GM23338 (cell line): Measurements from ENCODE around the gene ANKRD31. TPM values are rescaled to one million over a fixed set of nuclear protein-coding genes. Genes with fewer than 3 reads are reported as not detected.

ENCODE experiments used
- ATAC-seq: fragments of 200-7000 bp; cut with Tn5 transposase; 3 replicates; pipeline ENCODE4 v1.9.1; 2020
- DNase-seq: peaks from one replicate; pipeline ENCODE4 v3.0.0-alpha.2; 2015; ENCODE audit warnings: low spot score
- H2AFZ ChIP-seq: fragments of 200-600 bp; sonication (generic); 2 replicates; pipeline ENCODE4 v1.8.0; 2016; ENCODE audit warnings: antibody characterized with exemption, mild to moderate bottlenecking, moderate library complexity
- H3F3A ChIP-seq: fragments of 200-600 bp; sonication (generic); replicated peaks from 2 replicates; pipeline ENCODE4 v1.8.0; 2017; ENCODE audit warnings: antibody characterized with exemption, mixed run types, low read depth
- H3K27ac ChIP-seq: fragments of 200-600 bp; sonication (generic); 2 replicates; pipeline ENCODE4 v1.6.1; 2016; ENCODE audit warnings: low read depth
- H3K27me3 ChIP-seq: fragments of 200-600 bp; sonication (generic); 2 replicates; pipeline ENCODE4 v1.8.0; 2016; ENCODE audit warnings: mild to moderate bottlenecking, mixed run types, moderate library complexity; ENCODE audit not compliant: insufficient read depth
- H3K36me3 ChIP-seq: fragments of 200-600 bp; sonication (generic); 2 replicates; pipeline ENCODE4 v1.8.0; 2016; ENCODE audit warnings: mild to moderate bottlenecking; ENCODE audit not compliant: insufficient read depth
- H3K4me1 ChIP-seq: fragments of 200-600 bp; sonication (generic); 2 replicates; pipeline ENCODE4 v1.8.0; 2016; ENCODE audit warnings: mild to moderate bottlenecking, moderate library complexity; ENCODE audit not compliant: insufficient read depth
- H3K4me2 ChIP-seq: fragments of 200-600 bp; sonication (generic); 2 replicates; pipeline ENCODE4 v1.7.1; 2017; ENCODE audit warnings: mixed run types
- H3K4me3 ChIP-seq: fragments of 200-600 bp; sonication (generic); 2 replicates; pipeline ENCODE4 v1.6.1; 2016; ENCODE audit warnings: mixed run types
- H3K79me2 ChIP-seq: fragments of 200-600 bp; sonication (generic); replicated peaks from 2 replicates; pipeline ENCODE4 v1.8.0; 2017; ENCODE audit warnings: mild to moderate bottlenecking; ENCODE audit not compliant: insufficient read depth
- H3K9me2 ChIP-seq: fragments of 200-600 bp; sonication (generic); 2 replicates; pipeline ENCODE4 v1.8.0; 2017; ENCODE audit not compliant: insufficient read depth
- H4K20me1 ChIP-seq: fragments of 200-600 bp; sonication (generic); replicated peaks from 2 replicates; pipeline ENCODE4 v1.8.0; 2017; ENCODE audit warnings: mild to moderate bottlenecking; ENCODE audit not compliant: insufficient read depth
- H3K27ac Mint-ChIP-seq: 2 replicates; pipeline ENCODE4 v1.8.0; 2020; ENCODE audit warnings: inconsistent platforms, mild to moderate bottlenecking, moderate library complexity, mixed read lengths
- H3K27me3 Mint-ChIP-seq: 3 replicates; pipeline ENCODE4 v1.8.0; 2022; ENCODE audit warnings: low read depth, mild to moderate bottlenecking, moderate library complexity, mixed read lengths, inconsistent platforms; ENCODE audit not compliant: insufficient read depth, poor library complexity
- H3K36me3 Mint-ChIP-seq: 3 replicates; pipeline ENCODE4 v1.8.0; 2021; ENCODE audit warnings: low read depth, mild to moderate bottlenecking, inconsistent platforms, moderate library complexity, mixed read lengths
- H3K4me1 Mint-ChIP-seq: 3 replicates; pipeline ENCODE4 v1.8.0; 2020; ENCODE audit warnings: mild to moderate bottlenecking, inconsistent platforms, mixed read lengths
- H3K4me3 Mint-ChIP-seq: 3 replicates; pipeline ENCODE4 v1.8.0; 2021; ENCODE audit warnings: moderate library complexity, mild to moderate bottlenecking, inconsistent platforms, mixed read lengths
- H3K9me3 Mint-ChIP-seq: 3 replicates; pipeline ENCODE4 v1.8.0; 2020; ENCODE audit warnings: moderate library complexity, mild to moderate bottlenecking, inconsistent platforms, mixed read lengths
- CTCF ChIP-seq, 2 experiments: fragments of 200-600 bp in 1 of 2; sonication (generic) in 1 of 2; conservative IDR thresholded peaks; 2 replicates each; pipeline versions ENCODE4 v1.5.1 to v1.6.1; 2016 to 2017; ENCODE audit warnings: antibody characterized with exemption in 2 of 2, low read depth in 2 of 2, mild to moderate bottlenecking in 2 of 2, moderate library complexity in 1 of 2
- JUNB ChIP-seq: IDR thresholded peaks from one replicate; pipeline ENCODE4 v1.6.1; 2016; ENCODE audit warnings: antibody characterized with exemption; ENCODE audit not compliant: unreplicated experiment
- NANOG ChIP-seq: IDR thresholded peaks from 2 replicates; pipeline ENCODE4 v1.6.1; 2016; ENCODE audit warnings: antibody characterized with exemption, borderline replicate concordance
- REST ChIP-seq: IDR thresholded peaks from one replicate; pipeline ENCODE4 v1.6.1; 2018; ENCODE audit warnings: antibody characterized with exemption; ENCODE audit not compliant: unreplicated experiment
- ZNF331 ChIP-seq: fragments of 250-450 bp; sonication (Bioruptor Pico); IDR thresholded peaks from 2 replicates; pipeline ENCODE4 v1.5.0; 2020; ENCODE audit warnings: low read depth, mild to moderate bottlenecking, moderate library complexity
- ZNF462 ChIP-seq: fragments of 250-450 bp; sonication (Bioruptor Pico); IDR thresholded peaks from 2 replicates; pipeline ENCODE4 v1.5.0; 2020; ENCODE audit warnings: mild to moderate bottlenecking, moderate library complexity
- polyA plus RNA-seq: library from polyadenylated mRNA; unstranded; fragments of >200 nt; fragmentation: Nextera tagmentation; extraction: Ambion mirVana; gene quantifications from 2 replicates; pipeline ENCODE4 v1.2.1, GENCODE V29; 2016
- total RNA-seq: library from RNA; depleted of rRNA; stranded (reverse); fragments of >200 nt; shearing (Covaris generic); gene quantifications from 2 replicates; pipeline ENCODE4 v1.2.3, GENCODE V29; 2014
- TF ChIP-seq, protein P1 (sequence below): IDR thresholded peaks from 2 replicates; pipeline ENCODE4 v1.6.1; 2016; ENCODE audit warnings: antibody characterized with exemption

Gene ANKRD31
- total and polyA plus RNA-seq, 2 experiments from 2014 or later = 0.18 to 0.59 TPM

GRCh38 chr5:75262271-75262670 is 25.6 kb upstream of the ANKRD31 start:
- no peaks in the 10 kb centered on the region; the same call in 1 of the 3 replicates for H3K9me3 Mint-ChIP-seq
- Histone ChIP-seq H3K4me2 (no peak overlapping the region), H4K20me1 (no peaks in the 10 kb centered on the region), H3K4me1 (no peaks in the 10 kb centered on the region), H2AFZ (no peak overlapping the region), H3K27me3 (no peaks in the 10 kb centered on the region), H3F3A (no peaks in the 10 kb centered on the region), H3K9me2 (no peaks in the 10 kb centered on the region), H3K36me3 (no peaks in the 10 kb centered on the region), H3K27ac (no peak overlapping the region), H3K4me3 (no peak overlapping the region), H3K79me2 (no peaks in the 10 kb centered on the region)
- no peaks in the 10 kb centered on the region for H3K27me3 Mint-ChIP-seq
- H3K27ac Mint-ChIP-seq = no peak overlapping the region
- no peak overlapping the region for H3K4me3 Mint-ChIP-seq
- TF ChIP-seq NANOG (no peak), ZNF462 (CRISPR knock-in tag) (no peak), REST (no peak), CTCF (conservative IDR thresholded peaks at IDR 0.05; ENCODE audit: low read depth in 2 of 2) (no peak), JUNB (no peak), ZNF331 (CRISPR knock-in tag) (no peak)
- TF ChIP-seq, protein P1, sequence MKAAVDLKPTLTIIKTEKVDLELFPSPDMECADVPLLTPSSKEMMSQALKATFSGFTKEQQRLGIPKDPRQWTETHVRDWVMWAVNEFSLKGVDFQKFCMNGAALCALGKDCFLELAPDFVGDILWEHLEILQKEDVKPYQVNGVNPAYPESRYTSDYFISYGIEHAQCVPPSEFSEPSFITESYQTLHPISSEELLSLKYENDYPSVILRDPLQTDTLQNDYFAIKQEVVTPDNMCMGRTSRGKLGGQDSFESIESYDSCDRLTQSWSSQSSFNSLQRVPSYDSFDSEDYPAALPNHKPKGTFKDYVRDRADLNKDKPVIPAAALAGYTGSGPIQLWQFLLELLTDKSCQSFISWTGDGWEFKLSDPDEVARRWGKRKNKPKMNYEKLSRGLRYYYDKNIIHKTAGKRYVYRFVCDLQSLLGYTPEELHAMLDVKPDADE = no peak
- peaks cover 2% of the 10 kb centered on the region; the same call in 1 of the 3 replicates for H3K4me1 Mint-ChIP-seq
- no peak for DNase-seq
- no peak for ATAC-seq
- H3K36me3 Mint-ChIP-seq = no peaks in the 10 kb centered on the region
